GM21447 (cell line): Measurements from ENCODE around the gene ITPR2.

ENCODE experiments used
- ATAC-seq: cut with Tn5 transposase; IDR thresholded peaks from one replicate; pipeline ENCODE4 v1.9.1; 2021; ENCODE audit not compliant: unreplicated experiment

The ITPR2 gene

GRCh38 chr12:26825459-26826016 lies 7.5 kb downstream of the ITPR2 start:
- peak; percentile 40 for ATAC-seq

DNA sequence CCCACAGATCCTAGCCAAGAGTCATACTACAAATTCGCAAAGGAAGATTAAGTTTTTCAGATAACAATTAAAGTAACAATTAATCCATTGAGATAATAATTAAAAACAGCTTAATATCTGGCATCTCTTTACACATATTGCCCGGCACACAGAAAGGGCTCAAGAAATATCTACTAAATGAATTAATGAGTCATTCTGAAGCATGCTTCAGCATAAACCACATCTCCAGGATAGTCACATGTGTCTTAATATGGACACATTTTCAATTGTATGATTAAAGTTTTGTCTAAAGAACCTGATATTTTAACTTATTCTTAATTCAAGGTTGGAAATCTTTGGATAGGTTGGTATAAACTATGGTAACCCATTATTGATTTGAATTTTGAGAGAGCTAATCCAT lies 9.6 kb downstream of the ITPR2 start:
- no peak for ATAC-seq

GRCh38 chr12:26822026-26822425 lies 11.0 kb downstream of the ITPR2 start:
- ATAC-seq, result no peak

- no peak for ATAC-seq
Measured at GRCh38 chr12:26821212-26821701, 11.7 kb downstream of the ITPR2 start.

DNA sequence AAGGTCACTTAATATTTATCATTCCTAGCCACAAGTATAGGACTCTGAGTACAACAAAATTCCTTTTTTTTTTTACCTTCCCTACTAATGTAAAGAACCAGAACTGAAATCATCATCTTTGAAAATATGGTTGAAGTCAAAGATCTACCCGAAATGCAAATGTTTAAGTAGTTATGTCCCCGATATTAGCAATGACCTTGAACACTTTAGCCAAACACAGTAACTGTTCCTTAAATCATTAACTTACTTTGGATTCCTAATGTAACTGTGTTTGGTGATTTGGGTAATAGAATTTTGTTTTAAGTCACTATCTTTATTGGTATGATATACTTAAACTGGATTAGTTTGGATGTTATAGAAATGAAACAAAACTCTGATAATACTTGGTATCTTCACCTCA lies 14.4 kb downstream of the ITPR2 start:
- ATAC-seq, result no peak

GRCh38 chr12:26818201-26818600 lies 14.8 kb downstream of the ITPR2 start:
- no peak for ATAC-seq

GRCh38 chr12:26817183-26817591 lies 15.8 kb downstream of the ITPR2 start:
- peak; percentile 86 for ATAC-seq

DNA sequence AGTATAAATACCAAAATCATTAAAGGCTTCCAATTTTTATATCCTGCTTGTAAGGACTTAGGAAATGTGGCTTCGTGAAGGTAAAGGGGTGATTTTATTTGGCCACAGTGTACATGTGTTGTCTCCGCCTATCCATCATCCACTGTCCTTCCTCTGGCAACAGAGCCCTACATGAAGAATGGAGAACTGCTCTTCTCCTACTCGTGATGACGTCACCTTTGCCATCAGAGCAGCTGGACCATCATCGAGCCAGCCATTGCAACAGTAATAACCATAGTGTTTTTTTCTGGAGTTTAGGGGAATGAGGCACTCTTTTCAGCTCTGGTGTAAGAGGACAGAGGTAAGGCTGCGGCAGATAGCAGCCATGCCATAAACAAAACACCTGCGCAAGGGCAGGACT lies 19.2 kb downstream of the ITPR2 start:
- no peak for ATAC-seq

DNA sequence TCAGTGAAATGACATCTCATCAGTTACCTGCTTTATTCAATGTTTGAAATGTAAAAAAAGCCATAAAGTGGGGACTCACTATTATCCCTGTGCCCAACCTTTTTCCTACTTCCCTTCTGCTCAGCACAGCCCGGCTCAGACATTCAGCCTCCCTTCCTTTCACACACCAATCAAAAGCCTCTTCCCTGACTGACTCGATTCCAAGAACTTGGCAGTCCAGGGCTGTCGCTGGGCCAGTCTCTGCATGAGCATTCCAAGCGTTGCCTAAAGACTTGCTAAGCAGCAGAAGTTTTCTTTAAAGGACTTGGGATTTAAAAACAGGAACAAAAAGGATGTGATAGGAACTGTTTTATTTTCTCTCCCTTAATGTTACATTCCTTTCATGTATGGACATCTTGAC lies 22.7 kb downstream of the ITPR2 start:
- ATAC-seq, result no peak

GRCh38 chr12:26809611-26810285 lies 23.2 kb downstream of the ITPR2 start:
- no peak for ATAC-seq

DNA sequence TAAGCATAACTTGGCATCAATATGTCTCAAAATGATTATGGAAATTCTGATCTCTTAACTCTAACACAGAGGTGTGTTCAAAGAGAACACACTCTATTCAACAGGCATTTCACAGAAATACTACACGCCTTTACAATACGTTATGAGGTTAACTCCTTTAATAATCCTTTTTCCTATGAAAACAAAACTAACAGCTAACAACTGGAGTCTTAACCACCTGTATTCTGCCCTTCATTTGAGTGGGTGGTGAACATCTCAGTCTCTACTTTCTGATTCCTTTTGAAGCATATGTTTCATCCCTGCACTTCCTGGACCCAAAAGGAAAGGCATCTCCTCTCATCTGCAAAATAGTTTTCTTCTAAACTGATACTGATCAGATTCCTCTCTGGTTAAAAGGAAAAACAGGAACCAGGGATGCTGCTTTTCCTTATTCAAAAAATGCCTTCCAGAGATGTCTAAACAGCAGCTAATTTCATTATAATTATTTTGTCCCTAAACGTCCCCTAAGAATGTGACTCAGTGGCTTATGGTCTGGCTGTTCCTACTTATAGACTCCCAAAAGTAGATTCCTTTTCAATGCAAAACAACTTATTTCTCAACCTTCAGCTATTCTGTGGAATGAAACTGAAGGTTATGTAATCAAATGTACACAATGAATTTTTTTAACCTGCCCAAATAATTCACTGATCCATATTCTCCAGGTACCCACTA lies 24.1 kb downstream of the ITPR2 start:
- peak; percentile 63 for ATAC-seq

- ATAC-seq, result no peak
Measured at GRCh38 chr12:26807292-26807691, 25.7 kb downstream of the ITPR2 start.

GRCh38 chr12:26806556-26806955 lies 26.4 kb downstream of the ITPR2 start:
- no peak for ATAC-seq

- ATAC-seq, result no peak
Measured at GRCh38 chr12:26805401-26805971, 27.5 kb downstream of the ITPR2 start.

DNA sequence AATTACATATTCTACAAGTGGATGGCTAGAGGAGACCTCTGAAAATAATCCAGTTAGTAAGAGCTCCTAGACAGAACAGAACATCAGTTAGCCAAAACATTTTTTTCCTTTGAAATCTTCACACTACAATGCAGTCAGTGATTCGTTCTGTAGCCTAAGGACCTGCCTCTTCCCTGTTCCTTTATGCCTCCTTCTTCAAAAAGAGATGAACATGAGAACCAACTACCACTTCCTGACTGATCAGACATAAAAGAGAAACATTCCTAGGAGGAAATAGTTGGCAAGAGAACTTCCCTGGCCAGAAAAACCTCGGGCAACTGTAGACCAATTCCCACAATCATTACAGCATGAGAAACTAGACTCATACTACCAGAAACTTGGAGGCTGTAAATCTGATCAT lies 29.4 kb downstream of the ITPR2 start:
- ATAC-seq, result no peak

- no peak for ATAC-seq
Measured at GRCh38 chr12:26801486-26801885, 31.5 kb downstream of the ITPR2 start.

- ATAC-seq, result no peak
Measured at GRCh38 chr12:26800858-26801257, 32.1 kb downstream of the ITPR2 start.

- no peak for ATAC-seq
Measured at GRCh38 chr12:26800347-26800746, 32.6 kb downstream of the ITPR2 start.

- ATAC-seq, result no peak
Measured at GRCh38 chr12:26799741-26800140, 33.3 kb downstream of the ITPR2 start.

- no peak for ATAC-seq
Measured at GRCh38 chr12:26798640-26799039, 34.4 kb downstream of the ITPR2 start.

- ATAC-seq, result peak; percentile 72
Measured at GRCh38 chr12:26798023-26798422, 35.0 kb downstream of the ITPR2 start.

DNA sequence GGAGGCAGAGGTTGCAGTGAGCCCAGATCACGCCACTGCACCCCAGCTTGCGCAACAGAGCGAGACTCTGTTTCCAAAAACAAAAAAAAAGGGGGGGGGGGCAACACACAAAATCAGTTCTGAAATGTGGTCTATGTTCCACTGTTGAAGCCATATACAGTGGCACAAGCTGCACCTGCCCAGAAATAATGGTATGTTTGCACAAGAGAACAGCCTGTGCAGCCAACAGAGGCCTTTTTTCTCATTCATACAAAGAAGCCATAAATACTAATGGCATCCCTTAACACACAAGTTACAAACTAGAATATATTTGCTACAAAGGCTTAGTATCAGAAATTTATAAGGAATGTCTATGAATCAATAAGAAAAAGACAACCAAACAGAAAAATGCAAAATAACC lies 37.1 kb downstream of the ITPR2 start:
- no peak for ATAC-seq
